Measurements from ENCODE around the gene ALK. TPM values are rescaled to one million over a fixed set of nuclear protein-coding genes. Genes with fewer than 3 reads are reported as not detected.

ALK gene
- total RNA-seq, 1 donor = under 0.01 TPM

- H3K27me3 ChIP-seq (ENCODE audit: insufficient read depth, low read length) = no peaks in the 10 kb centered on the region
- H4K20me1 ChIP-seq (ENCODE audit: insufficient read depth, low read length) = no peaks in the 10 kb centered on the region
- no peak overlapping the region for H3K27ac ChIP-seq (ENCODE audit: low read depth, low read length)
- DNase-seq (ENCODE audit: insufficient read length, low spot score, missing footprints) = no peak
- no peaks in the 10 kb centered on the region for H3K4me1 ChIP-seq (ENCODE audit: insufficient read depth, low read length)
- no peak overlapping the region for H3K4me2 ChIP-seq (ENCODE audit: insufficient read depth, low read length)
- H3K79me2 ChIP-seq (ENCODE audit: insufficient read depth, low read length) = no peaks in the 10 kb centered on the region
- no peaks in the 10 kb centered on the region for H3K9me3 ChIP-seq (ENCODE audit: low read depth, low read length)
- H3K36me3 ChIP-seq (ENCODE audit: insufficient read depth, low read length) = no peaks in the 10 kb centered on the region
- H3K4me3 ChIP-seq (ENCODE audit: insufficient read depth, low read length) = no peak overlapping the region
- TF ChIP-seq CTCF (IDR thresholded peaks at IDR 0.05; ENCODE audit: extremely low read depth, low read depth, low read length) = no peak
- no peak overlapping the region for H2AFZ ChIP-seq (ENCODE audit: low read length)
Measured at GRCh38 chr2:29487967-29488555, 433.3 kb downstream of the ALK start.

GRCh38 chr2:29485631-29486030, 435.8 kb downstream of the ALK start:
- Histone ChIP-seq H3K4me1 (ENCODE audit: insufficient read depth, low read length) (no peaks in the 10 kb centered on the region), H3K27me3 (ENCODE audit: insufficient read depth, low read length) (no peaks in the 10 kb centered on the region), H3K36me3 (ENCODE audit: insufficient read depth, low read length) (no peaks in the 10 kb centered on the region), H2AFZ (ENCODE audit: low read length) (no peak overlapping the region), H3K27ac (ENCODE audit: low read depth, low read length) (no peak overlapping the region), H3K79me2 (ENCODE audit: insufficient read depth, low read length) (no peaks in the 10 kb centered on the region), H3K9me3 (ENCODE audit: low read depth, low read length) (no peaks in the 10 kb centered on the region), H3K4me3 (ENCODE audit: insufficient read depth, low read length) (no peak overlapping the region), H4K20me1 (ENCODE audit: insufficient read depth, low read length) (no peaks in the 10 kb centered on the region), H3K4me2 (ENCODE audit: insufficient read depth, low read length) (no peak overlapping the region)
- TF ChIP-seq CTCF (IDR thresholded peaks at IDR 0.05; ENCODE audit: extremely low read depth, low read depth, low read length) = no peak
- DNase-seq (ENCODE audit: insufficient read length, low spot score, missing footprints) = no peak

- no peaks in the 10 kb centered on the region for H3K27me3 ChIP-seq (ENCODE audit: insufficient read depth, low read length)
- TF ChIP-seq CTCF (IDR thresholded peaks at IDR 0.05; ENCODE audit: extremely low read depth, low read depth, low read length) = no peak
- no peaks in the 10 kb centered on the region for H4K20me1 ChIP-seq (ENCODE audit: insufficient read depth, low read length)
- H3K9me3 ChIP-seq (ENCODE audit: low read depth, low read length) = no peaks in the 10 kb centered on the region
- H3K79me2 ChIP-seq (ENCODE audit: insufficient read depth, low read length) = no peaks in the 10 kb centered on the region
- no peaks in the 10 kb centered on the region for H3K36me3 ChIP-seq (ENCODE audit: insufficient read depth, low read length)
- DNase-seq (ENCODE audit: insufficient read length, low spot score, missing footprints) = no peak
- no peak overlapping the region for H3K4me3 ChIP-seq (ENCODE audit: insufficient read depth, low read length)
- H3K4me1 ChIP-seq (ENCODE audit: insufficient read depth, low read length) = no peaks in the 10 kb centered on the region
- H2AFZ ChIP-seq (ENCODE audit: low read length) = no peak overlapping the region
- no peak overlapping the region for H3K27ac ChIP-seq (ENCODE audit: low read depth, low read length)
- no peak overlapping the region for H3K4me2 ChIP-seq (ENCODE audit: insufficient read depth, low read length)
Measured at GRCh38 chr2:29485117-29485516, 436.3 kb downstream of the ALK start.

DNA sequence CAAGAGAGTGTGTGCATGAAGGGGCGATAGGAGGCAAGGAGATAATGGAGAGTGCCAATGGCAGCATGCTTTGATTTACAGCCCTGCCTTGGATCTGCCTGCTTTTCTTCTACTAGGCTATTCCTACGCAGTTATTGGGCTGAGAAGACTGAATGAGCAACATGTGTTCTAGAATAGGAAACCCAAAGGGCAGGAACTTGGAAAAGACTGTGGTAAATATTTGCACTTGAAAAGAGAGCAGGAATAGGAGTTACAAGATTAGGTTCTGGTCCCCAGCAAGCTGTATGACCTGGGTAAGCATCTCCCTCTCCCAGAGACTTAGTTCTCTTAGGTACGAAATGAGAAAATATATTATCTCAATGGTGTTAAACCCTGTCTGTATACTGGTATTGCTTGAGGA, 438.5 kb downstream of the ALK start:
- H3K79me2 ChIP-seq (ENCODE audit: insufficient read depth, low read length) = no peaks in the 10 kb centered on the region
- H2AFZ ChIP-seq (ENCODE audit: low read length) = no peak overlapping the region
- no peaks in the 10 kb centered on the region for H3K4me1 ChIP-seq (ENCODE audit: insufficient read depth, low read length)
- H3K9me3 ChIP-seq (ENCODE audit: low read depth, low read length) = no peaks in the 10 kb centered on the region
- H3K27ac ChIP-seq (ENCODE audit: low read depth, low read length) = no peak overlapping the region
- no peaks in the 10 kb centered on the region for H3K27me3 ChIP-seq (ENCODE audit: insufficient read depth, low read length)
- H3K36me3 ChIP-seq (ENCODE audit: insufficient read depth, low read length) = no peaks in the 10 kb centered on the region
- no peak overlapping the region for H3K4me2 ChIP-seq (ENCODE audit: insufficient read depth, low read length)
- H4K20me1 ChIP-seq (ENCODE audit: insufficient read depth, low read length) = no peaks in the 10 kb centered on the region
- H3K4me3 ChIP-seq (ENCODE audit: insufficient read depth, low read length) = no peak overlapping the region
- TF ChIP-seq CTCF (IDR thresholded peaks at IDR 0.05; ENCODE audit: extremely low read depth, low read depth, low read length) = no peak
- no peak for DNase-seq (ENCODE audit: insufficient read length, low spot score, missing footprints)

All from osteoblast (primary cell).